ENCODE data around the gene KLRC4.
"Not testable (repeated sequence)": the region's sequence is repeated elsewhere in the genome, so short reads cannot be mapped to it uniquely, and the experiment has no call there.

DNA sequence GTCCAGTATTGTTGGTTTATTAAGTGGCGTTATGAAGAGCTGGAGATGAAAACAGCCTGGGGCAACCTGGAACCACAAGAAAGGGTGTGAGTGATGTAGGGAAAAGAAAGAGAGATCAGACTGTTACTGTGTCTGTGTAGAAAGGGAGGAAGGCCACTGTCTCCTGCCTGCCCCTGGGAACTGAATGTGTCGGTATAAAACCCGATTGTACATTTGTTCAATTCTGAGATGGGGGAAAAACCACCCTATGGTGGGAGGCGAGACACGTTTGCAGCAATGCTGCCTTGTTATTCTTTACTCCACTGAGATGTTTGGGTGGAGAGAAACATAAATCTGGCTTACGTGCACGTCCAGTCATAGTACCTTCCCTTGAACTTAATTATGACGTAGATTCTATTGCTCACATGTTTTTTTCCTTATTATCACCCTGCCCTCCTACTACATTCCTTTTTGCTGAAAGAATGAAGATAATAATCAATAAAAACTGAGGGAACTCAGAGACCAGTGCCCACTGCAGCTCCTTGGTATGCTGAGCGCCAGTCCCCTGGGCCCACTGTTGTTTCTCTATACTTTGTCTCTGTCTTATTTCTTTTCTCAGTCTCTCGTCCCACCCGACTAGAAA, 14.9 kb downstream of the KLRC4 start:
- TF ChIP-seq, protein P1, sequence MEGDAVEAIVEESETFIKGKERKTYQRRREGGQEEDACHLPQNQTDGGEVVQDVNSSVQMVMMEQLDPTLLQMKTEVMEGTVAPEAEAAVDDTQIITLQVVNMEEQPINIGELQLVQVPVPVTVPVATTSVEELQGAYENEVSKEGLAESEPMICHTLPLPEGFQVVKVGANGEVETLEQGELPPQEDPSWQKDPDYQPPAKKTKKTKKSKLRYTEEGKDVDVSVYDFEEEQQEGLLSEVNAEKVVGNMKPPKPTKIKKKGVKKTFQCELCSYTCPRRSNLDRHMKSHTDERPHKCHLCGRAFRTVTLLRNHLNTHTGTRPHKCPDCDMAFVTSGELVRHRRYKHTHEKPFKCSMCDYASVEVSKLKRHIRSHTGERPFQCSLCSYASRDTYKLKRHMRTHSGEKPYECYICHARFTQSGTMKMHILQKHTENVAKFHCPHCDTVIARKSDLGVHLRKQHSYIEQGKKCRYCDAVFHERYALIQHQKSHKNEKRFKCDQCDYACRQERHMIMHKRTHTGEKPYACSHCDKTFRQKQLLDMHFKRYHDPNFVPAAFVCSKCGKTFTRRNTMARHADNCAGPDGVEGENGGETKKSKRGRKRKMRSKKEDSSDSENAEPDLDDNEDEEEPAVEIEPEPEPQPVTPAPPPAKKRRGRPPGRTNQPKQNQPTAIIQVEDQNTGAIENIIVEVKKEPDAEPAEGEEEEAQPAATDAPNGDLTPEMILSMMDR (IDR thresholded peaks at IDR 0.05; ENCODE audit: poor library complexity, severe bottlenecking), result not testable (repeated sequence)
- not testable (repeated sequence) for TF ChIP-seq RAD21 (conservative IDR thresholded peaks at IDR 0.05); EP300 (conservative IDR thresholded peaks at IDR 0.05; ENCODE audit: poor library complexity, severe bottlenecking); POLR2AphosphoS5 (IDR thresholded peaks at IDR 0.05); TAF1 (IDR thresholded peaks at IDR 0.05; ENCODE audit: low read depth); MXI1 (conservative IDR thresholded peaks at IDR 0.05; ENCODE audit: poor library complexity, severe bottlenecking)
